HG03521 (cell line): Measurements from ENCODE around the gene RNF225.
A peak's percentile ranks its signal among the peaks of the same experiment; 100 is the strongest.
"Not testable (repeated sequence)": the region's sequence is repeated elsewhere in the genome, so short reads cannot be mapped to it uniquely, and the experiment has no call there.

ENCODE experiments used
- ATAC-seq: cut with Tn5 transposase; IDR thresholded peaks from one replicate; pipeline ENCODE4 v1.9.1; 2021; ENCODE audit warnings: mild to moderate bottlenecking, moderate library complexity; ENCODE audit not compliant: unreplicated experiment

The RNF225 gene

DNA sequence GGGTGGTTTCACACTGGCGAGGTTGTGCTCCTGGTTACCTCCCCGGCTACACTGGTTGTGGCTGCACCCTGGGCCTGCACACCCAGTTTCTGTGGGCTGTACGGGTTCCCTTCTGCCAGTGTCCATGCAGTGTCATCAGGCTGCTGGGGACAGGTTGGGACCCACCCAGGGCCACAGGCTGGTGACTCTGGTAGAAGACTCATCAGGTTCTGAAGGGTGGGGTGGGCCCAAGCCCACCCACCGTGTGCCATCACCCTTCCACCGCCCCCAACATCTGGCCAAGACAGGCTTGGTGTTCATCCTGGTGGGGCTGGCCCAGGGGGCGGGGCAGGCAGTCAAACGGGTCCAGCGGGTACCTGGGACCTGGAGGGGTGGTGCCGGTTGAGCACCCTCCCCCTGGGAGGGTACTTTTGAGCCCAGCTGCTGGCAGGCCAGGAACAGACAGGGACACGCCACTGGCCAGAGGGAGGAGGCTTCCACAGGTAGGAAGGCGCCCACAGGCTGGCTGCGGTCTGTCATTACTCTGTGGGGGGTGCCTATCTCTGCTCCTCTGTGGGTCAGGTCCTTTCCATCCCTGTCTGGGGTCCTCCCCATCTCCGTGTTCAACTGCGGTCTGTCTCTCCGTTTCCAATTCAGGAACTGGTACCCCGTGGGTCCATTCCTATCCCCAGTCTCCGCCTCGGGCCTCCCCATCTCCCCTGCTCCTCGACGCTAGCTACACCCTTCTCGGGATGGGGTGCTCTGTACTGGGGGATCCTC, at the start of gene RNF225:
TSS of gene RNF225 (plus strand) at position 437 of the 759 bp plus-strand sequence. CDS start 434 bp downstream, outside the sequence.
- ATAC-seq = no peak

DNA sequence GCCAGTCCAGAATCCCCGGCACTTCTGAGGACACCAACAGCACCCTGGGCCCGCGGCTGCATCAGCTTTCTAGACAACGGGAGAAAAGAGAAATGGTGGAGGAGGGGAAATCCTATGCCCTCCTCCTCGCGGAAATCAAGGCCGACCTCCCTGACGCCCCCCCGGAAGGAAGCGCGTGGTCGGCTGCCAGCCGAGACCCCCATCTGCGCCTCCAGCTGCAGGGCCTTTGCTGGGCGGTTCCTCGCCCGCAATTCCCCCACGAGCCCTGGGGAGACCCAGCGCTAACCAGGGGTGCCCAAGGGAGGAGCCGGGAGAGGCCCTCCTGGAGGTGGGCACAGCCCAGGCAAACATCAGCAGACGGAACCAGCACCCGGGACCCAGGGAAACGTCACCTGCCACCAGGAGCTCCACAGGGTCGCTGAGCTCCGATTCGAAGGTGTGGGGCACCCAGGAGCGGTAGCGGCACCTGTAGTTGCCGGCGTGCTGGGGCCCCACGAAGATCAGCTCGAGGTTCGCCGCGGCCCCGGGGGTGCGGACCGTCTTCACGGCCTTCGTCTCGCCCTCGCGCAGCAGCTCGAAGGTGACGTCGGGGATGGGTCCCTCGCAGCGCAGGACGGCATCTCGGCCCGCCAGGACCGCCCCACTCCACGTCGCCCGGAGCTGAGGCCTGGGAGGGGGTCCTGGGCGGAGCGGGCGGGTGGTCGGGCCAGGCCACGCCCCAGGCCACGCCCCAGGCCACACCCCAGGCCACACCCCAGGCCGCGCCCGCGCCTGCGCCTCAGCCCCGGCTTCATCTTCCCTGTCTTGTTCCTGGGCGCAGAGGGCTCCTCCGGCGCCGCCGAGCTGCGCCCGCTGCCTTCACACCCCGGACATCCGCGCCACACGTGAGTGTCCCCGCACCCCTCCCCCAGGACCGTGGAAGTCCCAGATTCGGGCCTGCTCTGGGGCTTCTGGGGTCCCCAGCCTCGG, 48.2 kb upstream of the RNF225 start:
- ATAC-seq = peak; percentile 93

- not testable (repeated sequence) for ATAC-seq
Observed at GRCh38 chr19:58348080-58348479, 47.4 kb upstream of the RNF225 start.

- ATAC-seq = no peak
Observed at GRCh38 chr19:58349590-58349989, 45.9 kb upstream of the RNF225 start.

DNA sequence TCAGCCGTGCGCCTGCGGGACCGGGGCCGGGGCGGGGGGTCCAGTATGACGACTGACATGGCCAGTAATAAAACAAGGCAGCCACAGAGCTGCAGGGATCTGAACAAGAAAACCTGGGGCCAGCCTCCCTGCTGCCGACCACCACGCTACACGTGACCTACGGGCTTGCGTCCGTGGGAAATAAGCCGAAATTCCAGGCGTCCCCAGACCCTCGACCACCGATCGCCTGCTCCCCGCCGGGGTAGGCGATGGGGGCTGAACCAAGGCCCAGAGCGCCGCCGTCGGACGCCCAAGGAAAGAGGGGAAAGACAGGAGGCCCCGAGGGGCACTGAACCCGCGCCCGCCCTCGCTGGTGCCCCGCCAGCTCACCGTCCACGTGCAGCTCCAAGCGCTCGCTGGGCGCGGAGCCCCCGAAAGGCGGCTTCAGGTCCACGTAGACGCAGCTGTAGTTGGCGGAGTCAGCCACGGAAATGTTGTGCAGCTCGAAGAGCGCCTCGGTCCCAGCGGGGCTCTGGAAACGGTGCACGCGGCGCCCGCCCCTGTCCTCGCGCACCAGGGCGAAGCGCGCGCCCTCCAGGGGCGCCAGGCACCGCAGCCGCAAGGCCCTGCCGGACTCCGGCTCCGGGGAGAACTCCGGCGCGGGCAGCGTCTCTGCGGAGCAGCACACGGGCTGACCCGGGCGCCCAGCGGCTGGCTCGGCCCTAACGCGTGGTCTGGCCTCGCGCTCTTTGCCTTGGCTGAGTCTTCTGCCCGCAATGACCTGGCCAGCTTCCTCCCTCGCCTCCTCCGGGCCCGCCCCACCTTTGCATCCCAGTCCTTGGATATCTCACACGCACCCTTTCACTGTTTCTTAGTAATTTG, 45.2 kb upstream of the RNF225 start:
- no peak for ATAC-seq

DNA sequence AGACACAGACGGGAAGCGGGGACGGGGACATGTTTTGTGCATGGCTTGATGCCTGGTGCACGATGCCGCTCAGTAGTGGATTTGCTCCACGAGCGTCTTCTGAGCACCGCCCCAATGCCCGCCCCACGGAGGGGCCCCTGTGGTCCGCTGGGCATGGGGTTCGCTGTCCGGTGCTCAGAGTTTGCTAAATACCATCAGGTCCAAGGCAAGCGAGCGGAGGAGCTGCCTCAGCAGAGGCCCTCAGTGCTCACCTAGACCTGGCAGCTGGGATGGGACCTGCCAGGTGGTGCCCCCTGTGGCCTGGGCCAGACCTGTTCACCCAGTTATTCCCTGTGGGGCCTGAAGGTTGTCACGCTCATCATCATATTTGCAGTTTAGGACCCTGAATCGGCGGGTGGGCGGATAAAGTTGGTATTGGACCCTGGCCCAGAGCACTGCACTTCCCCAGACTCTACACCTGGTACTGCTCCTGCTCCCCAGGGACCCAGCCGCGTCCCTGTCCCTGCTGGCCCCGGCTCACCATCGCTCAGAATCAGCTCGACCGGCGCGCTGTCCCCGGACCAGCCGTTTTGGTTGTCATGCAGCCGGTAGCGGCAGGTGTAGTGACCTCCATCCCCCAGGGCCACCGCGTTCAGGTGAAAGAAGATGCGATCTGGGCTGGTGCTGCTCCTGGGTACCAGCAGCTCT, 44.4 kb upstream of the RNF225 start:
- ATAC-seq = no peak

DNA sequence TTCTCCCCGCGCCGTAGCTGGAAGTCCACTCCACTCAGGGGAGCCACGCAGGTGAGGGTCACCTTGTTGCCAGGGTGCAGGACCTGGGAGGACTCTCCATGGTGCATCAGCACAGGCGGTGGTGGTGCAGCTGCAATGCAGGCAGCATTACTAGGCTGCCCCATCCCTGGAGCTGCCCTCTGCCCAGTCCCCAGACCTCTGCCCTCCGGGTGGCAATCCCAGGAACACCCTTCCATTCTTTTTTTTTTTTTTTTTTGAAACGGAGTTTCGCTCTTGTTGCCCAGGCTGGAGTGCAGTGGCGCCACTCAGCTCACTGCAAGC, 43.9 kb upstream of the RNF225 start:
- ATAC-seq = no peak

- no peak for ATAC-seq
Observed at GRCh38 chr19:58351990-58352755, 43.3 kb upstream of the RNF225 start.

GRCh38 chr19:58352760-58353671, 42.4 kb upstream of the RNF225 start, which contains the start of gene A1BG:
TSS of gene A1BG (minus strand) at chr19:58353492. CDS start at chr19:58353437, 55 bp downstream.
- ATAC-seq = no peak

GRCh38 chr19:58353717-58354477, 41.6 kb upstream of the RNF225 start:
- ATAC-seq = no peak

- ATAC-seq = no peak
Observed at GRCh38 chr19:58354478-58355030, 40.9 kb upstream of the RNF225 start.

DNA sequence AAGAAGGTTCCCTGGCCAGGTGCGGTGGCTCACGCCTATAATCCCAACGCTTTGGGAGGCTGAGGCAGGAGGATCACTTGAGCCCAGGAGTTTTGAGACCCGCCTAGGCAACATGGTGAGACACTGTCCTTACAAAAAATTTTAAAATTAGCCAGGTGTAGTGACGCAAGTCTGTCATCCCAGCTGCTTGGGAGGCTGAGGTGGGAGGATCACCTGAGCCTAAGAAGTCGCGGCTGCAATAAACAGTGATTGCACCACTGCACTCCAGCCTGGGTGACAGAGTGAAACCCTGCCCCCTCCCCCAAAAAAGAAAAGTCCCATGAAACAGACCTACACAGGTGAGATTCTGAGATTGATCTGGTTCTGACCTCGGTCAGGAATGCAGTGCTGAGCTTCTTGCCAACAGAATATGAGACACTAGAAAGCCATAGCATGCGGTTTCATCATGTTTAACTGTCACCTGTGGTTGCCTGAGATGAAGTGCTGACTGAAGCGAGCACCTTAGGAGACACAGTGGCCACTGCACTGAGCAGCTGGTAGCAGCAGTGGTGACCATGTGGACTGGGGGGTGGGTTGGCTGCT, 40.1 kb upstream of the RNF225 start:
- no peak for ATAC-seq

DNA sequence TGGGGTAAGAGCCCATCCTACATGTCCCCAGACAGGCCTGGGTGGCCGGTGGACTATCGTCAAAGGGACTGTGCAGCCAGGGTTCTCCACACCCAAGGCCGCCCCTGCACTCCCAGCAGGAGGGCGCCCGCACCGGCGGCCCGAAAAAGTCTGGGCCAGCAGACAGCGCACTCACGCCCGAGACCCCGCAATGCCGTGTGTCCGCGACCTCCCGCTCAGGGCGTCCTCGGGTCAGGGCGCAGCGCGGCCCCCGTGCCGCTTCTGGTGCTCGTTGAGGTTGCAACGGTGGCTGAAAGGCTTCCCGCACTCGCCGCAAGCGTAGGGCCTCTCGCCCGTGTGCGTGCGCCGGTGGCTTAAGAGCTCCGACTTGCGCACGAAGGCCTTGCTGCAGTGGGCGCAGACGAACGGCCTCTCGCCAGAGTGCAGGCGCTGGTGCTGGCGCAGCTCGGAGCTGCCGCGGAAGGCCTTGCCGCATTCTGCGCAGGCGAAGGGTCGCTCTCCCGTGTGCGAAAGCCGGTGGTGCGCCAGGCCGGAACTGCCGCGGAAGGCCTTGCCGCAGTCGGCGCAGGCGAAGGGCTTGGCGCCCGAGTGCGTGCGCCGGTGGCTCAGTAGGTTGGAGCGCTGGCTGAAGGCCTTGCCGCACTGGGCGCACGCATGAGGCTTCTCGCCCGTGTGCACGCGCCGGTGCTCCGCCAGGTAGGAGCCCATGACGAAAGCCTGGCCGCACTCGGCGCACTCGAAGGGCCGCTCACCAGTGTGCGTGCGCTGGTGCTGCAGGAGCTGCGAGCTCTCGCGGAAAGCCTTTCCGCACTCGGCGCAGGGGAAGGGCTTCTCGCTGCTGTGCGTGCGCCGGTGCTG, 39.3 kb upstream of the RNF225 start:
- no peak for ATAC-seq

DNA sequence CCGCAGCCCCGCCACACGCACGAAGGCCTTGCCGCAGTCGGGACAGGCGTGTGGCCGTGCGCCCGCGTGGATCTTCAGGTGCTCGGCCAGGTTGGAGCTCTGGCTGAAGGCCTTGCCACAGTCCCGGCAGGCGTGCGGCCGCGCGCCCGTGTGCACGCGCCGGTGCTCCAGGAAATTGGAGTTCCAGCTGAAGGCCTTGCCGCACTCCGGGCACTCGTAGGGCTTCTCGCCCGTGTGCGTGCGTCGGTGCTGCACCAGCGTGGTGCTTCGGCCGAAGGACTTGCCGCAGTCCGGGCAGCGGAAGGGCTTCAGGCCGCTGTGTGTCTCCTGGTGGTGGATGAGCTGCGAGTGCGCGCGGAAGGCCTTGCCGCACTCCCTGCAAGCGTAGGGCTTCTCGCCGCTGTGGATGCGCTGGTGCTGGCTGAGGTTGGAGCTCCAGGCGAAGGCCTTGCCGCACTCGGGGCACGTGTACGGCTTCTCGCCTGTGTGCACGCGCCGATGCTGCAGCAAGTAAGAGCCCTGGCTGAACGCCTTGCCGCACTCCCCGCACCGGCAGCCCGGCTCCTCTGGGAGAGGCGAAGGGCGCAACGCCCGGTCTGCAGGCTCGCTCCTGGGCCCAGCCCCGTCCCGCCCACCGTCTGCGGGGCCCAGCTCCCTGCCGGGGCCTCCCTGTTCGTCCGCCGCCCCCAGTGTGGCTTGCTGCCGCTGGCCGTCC, 38.5 kb upstream of the RNF225 start:
- ATAC-seq = no peak

- ATAC-seq = no peak
Observed at GRCh38 chr19:58357481-58358145, 37.8 kb upstream of the RNF225 start.
